ENCODE data around the gene MCF2L2.
"Not testable (repeated sequence)": the region's sequence is repeated elsewhere in the genome, so short reads cannot be mapped to it uniquely, and the experiment has no call there.

MCF2L2 gene

GRCh38 chr3:183202004-183202722, 226.3 kb downstream of the MCF2L2 start:
- DNase-seq (ENCODE audit: low read depth) = no peak

GRCh38 chr3:183198939-183199338, 229.5 kb downstream of the MCF2L2 start:
- no peak for DNase-seq (ENCODE audit: low read depth)

GRCh38 chr3:183197734-183198133, 230.7 kb downstream of the MCF2L2 start:
- DNase-seq (ENCODE audit: low read depth) = no peak

GRCh38 chr3:183195266-183195665, 233.2 kb downstream of the MCF2L2 start:
- no peak for DNase-seq (ENCODE audit: low read depth)

- peak; percentile 36 for DNase-seq (ENCODE audit: low read depth)
Observed at GRCh38 chr3:183193762-183194689, 234.4 kb downstream of the MCF2L2 start.

- no peak for DNase-seq (ENCODE audit: low read depth)
Observed at GRCh38 chr3:183192650-183193300, 235.6 kb downstream of the MCF2L2 start.

- DNase-seq (ENCODE audit: low read depth) = peak; percentile 6
Observed at GRCh38 chr3:183189641-183190040, 238.8 kb downstream of the MCF2L2 start.

- DNase-seq (ENCODE audit: low read depth) = peak; percentile 34
Observed at GRCh38 chr3:183188895-183189462, 239.4 kb downstream of the MCF2L2 start.

- DNase-seq (ENCODE audit: low read depth) = peak; percentile 93
Observed at GRCh38 chr3:183185696-183186095, 242.7 kb downstream of the MCF2L2 start.

- DNase-seq (ENCODE audit: low read depth) = peak; percentile 22
Observed at GRCh38 chr3:183182732-183183610, 245.4 kb downstream of the MCF2L2 start.

- no peak for DNase-seq (ENCODE audit: low read depth)
Observed at GRCh38 chr3:183182073-183182472, 246.3 kb downstream of the MCF2L2 start.

- no peak for DNase-seq (ENCODE audit: low read depth)
Observed at GRCh38 chr3:183181606-183182005, 246.8 kb downstream of the MCF2L2 start.

GRCh38 chr3:183180784-183181295, 247.6 kb downstream of the MCF2L2 start:
- DNase-seq (ENCODE audit: low read depth) = no peak

- no peak for DNase-seq (ENCODE audit: low read depth)
Observed at GRCh38 chr3:183180110-183180783, 248.2 kb downstream of the MCF2L2 start.

- not testable (repeated sequence) for DNase-seq (ENCODE audit: low read depth)
Observed at GRCh38 chr3:183179550-183179908, 248.9 kb downstream of the MCF2L2 start.

- DNase-seq (ENCODE audit: low read depth) = peak; percentile 44
Observed at GRCh38 chr3:183178833-183179549, 249.4 kb downstream of the MCF2L2 start.

GRCh38 chr3:183178512-183178832, 249.9 kb downstream of the MCF2L2 start:
- DNase-seq (ENCODE audit: low read depth) = no peak

GRCh38 chr3:183172051-183172639, 256.3 kb downstream of the MCF2L2 start:
- no peak for DNase-seq (ENCODE audit: low read depth)

GRCh38 chr3:183167975-183168374, 260.4 kb downstream of the MCF2L2 start:
- DNase-seq (ENCODE audit: low read depth) = not testable (repeated sequence)

- no peak for DNase-seq (ENCODE audit: low read depth)
Observed at GRCh38 chr3:183163563-183163962, 264.9 kb downstream of the MCF2L2 start.
